ENCODE data around the gene DBNL. TPM values are rescaled to one million over a fixed set of nuclear protein-coding genes. Genes with fewer than 3 reads are reported as not detected.

DBNL gene
- total and polyA plus RNA-seq, 2 of the 13 experiments (the other 11 are each of a cell fraction or from before 2014, with no cell fraction given) = 20.8 to 35.1 TPM

- peak; percentile 90 for TF ChIP-seq NFYB (CRISPR knock-in tag; IDR thresholded peaks at IDR 0.05)
- no peak; the same call in 1 of the 2 replicates for TF ChIP-seq KDM5B (CRISPR knock-in tag; IDR thresholded peaks at IDR 0.05; ENCODE audit: borderline replicate concordance)
- TF ChIP-seq MXI1 (IDR thresholded peaks at IDR 0.05; ENCODE audit: borderline replicate concordance, low read depth, low read length) = peak; percentile 77; the same call in 1 of the 3 replicates
- TF ChIP-seq POLR2A (IDR thresholded peaks at IDR 0.05; ENCODE audit: insufficient read depth in 1 of 2, low read depth in 2 of 2, low read length in 2 of 2) = peak in 1 of 2 experiments; percentile 75; a peak in 2 of 4 replicates
- TF ChIP-seq MIER2 (CRISPR knock-in tag; IDR thresholded peaks at IDR 0.05) = no peak
- no peak for TF ChIP-seq ZFP62 (CRISPR knock-in tag; IDR thresholded peaks at IDR 0.05)
- TF ChIP-seq HNRNPLL (IDR thresholded peaks at IDR 0.05; ENCODE audit: low read depth, low read length, poor library complexity, severe bottlenecking) = peak; percentile 8
- no peak for TF ChIP-seq ZHX1 (CRISPR knock-in tag; IDR thresholded peaks at IDR 0.05; ENCODE audit: low read depth)
- no peak for TF ChIP-seq MIER3 (CRISPR knock-in tag; IDR thresholded peaks at IDR 0.05; ENCODE audit: borderline replicate concordance)
- TF ChIP-seq ZNF670 (CRISPR knock-in tag; IDR thresholded peaks at IDR 0.05; ENCODE audit: borderline replicate concordance) = no peak
- TF ChIP-seq GATAD2A (CRISPR knock-in tag; IDR thresholded peaks at IDR 0.05) = peak; percentile 28; the same call in 1 of the 2 replicates
- TF ChIP-seq, protein P1, sequence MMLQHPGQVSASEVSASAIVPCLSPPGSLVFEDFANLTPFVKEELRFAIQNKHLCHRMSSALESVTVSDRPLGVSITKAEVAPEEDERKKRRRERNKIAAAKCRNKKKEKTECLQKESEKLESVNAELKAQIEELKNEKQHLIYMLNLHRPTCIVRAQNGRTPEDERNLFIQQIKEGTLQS (CRISPR knock-in tag; IDR thresholded peaks at IDR 0.05) = no peak
- TF ChIP-seq, protein P2, sequence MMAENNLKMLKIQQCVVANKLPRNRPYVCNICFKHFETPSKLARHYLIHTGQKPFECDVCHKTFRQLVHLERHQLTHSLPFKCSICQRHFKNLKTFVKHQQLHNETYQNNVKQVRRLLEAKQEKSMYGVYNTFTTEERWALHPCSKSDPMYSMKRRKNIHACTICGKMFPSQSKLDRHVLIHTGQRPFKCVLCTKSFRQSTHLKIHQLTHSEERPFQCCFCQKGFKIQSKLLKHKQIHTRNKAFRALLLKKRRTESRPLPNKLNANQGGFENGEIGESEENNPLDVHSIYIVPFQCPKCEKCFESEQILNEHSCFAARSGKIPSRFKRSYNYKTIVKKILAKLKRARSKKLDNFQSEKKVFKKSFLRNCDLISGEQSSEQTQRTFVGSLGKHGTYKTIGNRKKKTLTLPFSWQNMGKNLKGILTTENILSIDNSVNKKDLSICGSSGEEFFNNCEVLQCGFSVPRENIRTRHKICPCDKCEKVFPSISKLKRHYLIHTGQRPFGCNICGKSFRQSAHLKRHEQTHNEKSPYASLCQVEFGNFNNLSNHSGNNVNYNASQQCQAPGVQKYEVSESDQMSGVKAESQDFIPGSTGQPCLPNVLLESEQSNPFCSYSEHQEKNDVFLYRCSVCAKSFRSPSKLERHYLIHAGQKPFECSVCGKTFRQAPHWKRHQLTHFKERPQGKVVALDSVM (CRISPR knock-in tag; IDR thresholded peaks at IDR 0.05) = no peak
- no peak for TF ChIP-seq HIVEP1 (CRISPR knock-in tag; IDR thresholded peaks at IDR 0.05)
- no peak for TF ChIP-seq SALL2 (CRISPR knock-in tag; IDR thresholded peaks at IDR 0.05)
- no peak for TF ChIP-seq SETDB1 (CRISPR knock-in tag; IDR thresholded peaks at IDR 0.05; ENCODE audit: borderline replicate concordance)
- TF ChIP-seq KAT2B (IDR thresholded peaks at IDR 0.05; ENCODE audit: borderline replicate concordance, low read depth, low read length) = no peak
- TF ChIP-seq, protein P3, sequence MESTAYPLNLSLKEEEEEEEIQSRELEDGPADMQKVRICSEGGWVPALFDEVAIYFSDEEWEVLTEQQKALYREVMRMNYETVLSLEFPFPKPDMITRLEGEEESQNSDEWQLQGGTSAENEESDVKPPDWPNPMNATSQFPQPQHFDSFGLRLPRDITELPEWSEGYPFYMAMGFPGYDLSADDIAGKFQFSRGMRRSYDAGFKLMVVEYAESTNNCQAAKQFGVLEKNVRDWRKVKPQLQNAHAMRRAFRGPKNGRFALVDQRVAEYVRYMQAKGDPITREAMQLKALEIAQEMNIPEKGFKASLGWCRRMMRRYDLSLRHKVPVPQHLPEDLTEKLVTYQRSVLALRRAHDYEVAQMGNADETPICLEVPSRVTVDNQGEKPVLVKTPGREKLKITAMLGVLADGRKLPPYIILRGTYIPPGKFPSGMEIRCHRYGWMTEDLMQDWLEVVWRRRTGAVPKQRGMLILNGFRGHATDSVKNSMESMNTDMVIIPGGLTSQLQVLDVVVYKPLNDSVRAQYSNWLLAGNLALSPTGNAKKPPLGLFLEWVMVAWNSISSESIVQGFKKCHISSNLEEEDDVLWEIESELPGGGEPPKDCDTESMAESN (CRISPR knock-in tag; conservative IDR thresholded peaks at IDR 0.05) = no peak
- TF ChIP-seq IKZF4 (CRISPR knock-in tag; IDR thresholded peaks at IDR 0.05; ENCODE audit: borderline replicate concordance, low read depth, not compliant biosample characterization) = no peak
- no peak; the same call in 1 of the 2 replicates for TF ChIP-seq SP4 (CRISPR knock-in tag; IDR thresholded peaks at IDR 0.05)
- TF ChIP-seq, protein P4, sequence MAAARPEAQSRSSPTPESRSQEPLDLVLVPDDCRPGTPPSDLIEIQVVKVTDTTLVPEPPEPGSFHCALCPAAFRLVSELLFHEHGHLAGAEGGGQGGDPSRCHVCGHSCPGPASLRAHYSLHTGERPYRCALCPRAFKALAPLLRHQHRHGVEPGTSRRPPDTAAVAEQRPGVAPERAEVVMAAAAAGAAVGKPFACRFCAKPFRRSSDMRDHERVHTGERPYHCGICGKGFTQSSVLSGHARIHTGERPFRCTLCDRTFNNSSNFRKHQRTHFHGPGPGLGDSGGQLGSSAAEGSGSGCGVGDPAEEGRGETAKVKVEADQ (CRISPR knock-in tag; IDR thresholded peaks at IDR 0.05; ENCODE audit: borderline replicate concordance) = no peak
- TF ChIP-seq EP300 (IDR thresholded peaks at IDR 0.05; ENCODE audit: low read depth in 2 of 2, low read length in 2 of 2) = no peak
- TF ChIP-seq EP300 (CRISPR knock-in tag; IDR thresholded peaks at IDR 0.05; ENCODE audit: borderline replicate concordance) = no peak
These were observed 38.2 kb downstream of the DBNL start (continued) for GRCh38 chr7:44082541-44083207.
